HFFc6 (cell line): ENCODE measurements around the gene COG5. TPM values are rescaled to one million over a fixed set of nuclear protein-coding genes. Genes with fewer than 3 reads are reported as not detected.

Source experiments
- DNase-seq: peaks from one replicate; pipeline ENCODE4 v3.0.0-alpha.2; 2018
- H3K27ac Mint-ChIP-seq: 2 replicates; pipeline ENCODE4 v1.8.0; 2020; ENCODE audit warnings: mild to moderate bottlenecking, mixed read lengths
- H3K27me3 Mint-ChIP-seq: 2 replicates; pipeline ENCODE4 v1.8.0; 2021; ENCODE audit warnings: mild to moderate bottlenecking, moderate library complexity, mixed read lengths; ENCODE audit not compliant: insufficient read depth
- H3K36me3 Mint-ChIP-seq: 2 replicates; pipeline ENCODE4 v1.8.0; 2021; ENCODE audit warnings: low read depth, mixed read lengths
- H3K4me1 Mint-ChIP-seq: 2 replicates; pipeline ENCODE4 v1.8.0; 2020; ENCODE audit warnings: low read depth, mixed read lengths
- H3K4me3 Mint-ChIP-seq: 2 replicates; pipeline ENCODE4 v1.8.0; 2020; ENCODE audit warnings: mild to moderate bottlenecking, moderate library complexity, mixed read lengths
- H3K9me3 Mint-ChIP-seq: 2 replicates; pipeline ENCODE4 v1.8.0; 2020; ENCODE audit warnings: mild to moderate bottlenecking, mixed read lengths
- total RNA-seq, 6 experiments: library from RNA; stranded (reverse); fragmentation: NEBNext Ultra II Directional; extraction: Animal tissue kit (Norgen Biotek cat#: 25700); gene quantifications; 2 replicates in 1 of 6; 3 replicates in 5 of 6; pipeline ENCODE4 v1.2.3, GENCODE V29; 2021
- TF ChIP-seq, protein P1 (sequence below): fragments of 200-600 bp; sonication (generic); IDR thresholded peaks from 2 replicates; pipeline ENCODE4 v1.5.0; 2021; ENCODE audit warnings: antibody characterized with exemption, mild to moderate bottlenecking

The COG5 gene
- total RNA-seq, 6 experiments from 2014 or later = 25.6 to 34.8 (median 31.6) TPM

DNA sequence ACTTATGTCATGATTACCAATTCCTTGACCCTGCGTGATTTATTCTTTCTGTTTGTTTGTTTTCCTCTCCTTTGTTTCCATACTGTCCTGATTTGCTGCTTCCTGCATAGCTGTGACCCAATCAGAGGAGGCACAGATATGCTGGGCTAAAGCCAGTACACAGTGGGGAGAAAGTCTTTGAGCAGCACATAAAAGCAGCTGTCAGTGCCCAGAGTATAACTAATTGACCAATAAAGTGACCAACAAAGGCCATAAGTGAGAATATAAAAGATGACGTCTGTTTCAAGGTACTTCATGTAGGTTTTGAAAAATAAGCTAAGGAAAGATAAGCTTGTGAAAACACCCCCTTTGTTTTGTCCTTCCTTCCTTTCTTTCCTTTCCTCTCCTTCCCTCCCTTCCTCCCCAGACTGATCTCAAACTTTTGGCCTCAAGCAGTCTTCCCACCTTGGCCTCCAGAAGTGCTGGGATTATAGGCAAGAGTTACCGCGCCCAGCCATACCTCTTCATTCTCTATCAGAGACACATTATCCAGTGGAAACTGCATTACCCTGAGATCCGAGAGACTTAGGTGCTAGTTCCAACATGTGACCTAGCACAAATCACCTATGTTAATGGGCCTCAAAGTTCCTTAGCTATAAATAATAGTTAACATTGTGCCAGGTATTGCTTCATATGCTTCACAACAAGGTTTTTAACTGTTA lies 33.3 kb upstream of the COG5 start:
- peaks cover 39% of the 10 kb centered on the region for H3K36me3 Mint-ChIP-seq
- peaks cover 53% of the 10 kb centered on the region for H3K4me1 Mint-ChIP-seq
- H3K27me3 Mint-ChIP-seq = no peaks in the 10 kb centered on the region
- no peaks in the 10 kb centered on the region for H3K9me3 Mint-ChIP-seq
- TF ChIP-seq, protein P1, sequence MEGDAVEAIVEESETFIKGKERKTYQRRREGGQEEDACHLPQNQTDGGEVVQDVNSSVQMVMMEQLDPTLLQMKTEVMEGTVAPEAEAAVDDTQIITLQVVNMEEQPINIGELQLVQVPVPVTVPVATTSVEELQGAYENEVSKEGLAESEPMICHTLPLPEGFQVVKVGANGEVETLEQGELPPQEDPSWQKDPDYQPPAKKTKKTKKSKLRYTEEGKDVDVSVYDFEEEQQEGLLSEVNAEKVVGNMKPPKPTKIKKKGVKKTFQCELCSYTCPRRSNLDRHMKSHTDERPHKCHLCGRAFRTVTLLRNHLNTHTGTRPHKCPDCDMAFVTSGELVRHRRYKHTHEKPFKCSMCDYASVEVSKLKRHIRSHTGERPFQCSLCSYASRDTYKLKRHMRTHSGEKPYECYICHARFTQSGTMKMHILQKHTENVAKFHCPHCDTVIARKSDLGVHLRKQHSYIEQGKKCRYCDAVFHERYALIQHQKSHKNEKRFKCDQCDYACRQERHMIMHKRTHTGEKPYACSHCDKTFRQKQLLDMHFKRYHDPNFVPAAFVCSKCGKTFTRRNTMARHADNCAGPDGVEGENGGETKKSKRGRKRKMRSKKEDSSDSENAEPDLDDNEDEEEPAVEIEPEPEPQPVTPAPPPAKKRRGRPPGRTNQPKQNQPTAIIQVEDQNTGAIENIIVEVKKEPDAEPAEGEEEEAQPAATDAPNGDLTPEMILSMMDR = no peak
- no peak for DNase-seq
- no peak overlapping the region for H3K4me3 Mint-ChIP-seq
- peak overlapping the region; percentile 54 for H3K27ac Mint-ChIP-seq

GRCh38 chr7:107594961-107595737 lies 31.4 kb upstream of the COG5 start:
- Mint-ChIP-seq H3K27ac (peak overlapping the region; percentile 92), H3K9me3 (no peaks in the 10 kb centered on the region), H3K4me3 (peak overlapping the region; percentile 68)

GRCh38 chr7:107593025-107593410 lies 29.3 kb upstream of the COG5 start:
- no peaks in the 10 kb centered on the region for H3K27me3 Mint-ChIP-seq
- peaks cover 76% of the 10 kb centered on the region for H3K4me1 Mint-ChIP-seq
- H3K36me3 Mint-ChIP-seq = peaks cover 53% of the 10 kb centered on the region
- peak overlapping the region; percentile 79 for H3K27ac Mint-ChIP-seq
- TF ChIP-seq, protein P1 = no peak
- no peak for DNase-seq
- 0 out of 2 replicates have a peak overlapping the region, but pooled peaks have one; percentile 28 for H3K4me3 Mint-ChIP-seq
- no peaks in the 10 kb centered on the region for H3K9me3 Mint-ChIP-seq

More at GRCh38 chr7:107594961-107595737, 31.4 kb upstream of the COG5 start:
- peak; percentile 94 for DNase-seq
- TF ChIP-seq, protein P1 = no peak
- H3K36me3 Mint-ChIP-seq = peaks cover 42% of the 10 kb centered on the region
- H3K4me1 Mint-ChIP-seq = peaks cover 72% of the 10 kb centered on the region
- no peaks in the 10 kb centered on the region for H3K27me3 Mint-ChIP-seq

DNA sequence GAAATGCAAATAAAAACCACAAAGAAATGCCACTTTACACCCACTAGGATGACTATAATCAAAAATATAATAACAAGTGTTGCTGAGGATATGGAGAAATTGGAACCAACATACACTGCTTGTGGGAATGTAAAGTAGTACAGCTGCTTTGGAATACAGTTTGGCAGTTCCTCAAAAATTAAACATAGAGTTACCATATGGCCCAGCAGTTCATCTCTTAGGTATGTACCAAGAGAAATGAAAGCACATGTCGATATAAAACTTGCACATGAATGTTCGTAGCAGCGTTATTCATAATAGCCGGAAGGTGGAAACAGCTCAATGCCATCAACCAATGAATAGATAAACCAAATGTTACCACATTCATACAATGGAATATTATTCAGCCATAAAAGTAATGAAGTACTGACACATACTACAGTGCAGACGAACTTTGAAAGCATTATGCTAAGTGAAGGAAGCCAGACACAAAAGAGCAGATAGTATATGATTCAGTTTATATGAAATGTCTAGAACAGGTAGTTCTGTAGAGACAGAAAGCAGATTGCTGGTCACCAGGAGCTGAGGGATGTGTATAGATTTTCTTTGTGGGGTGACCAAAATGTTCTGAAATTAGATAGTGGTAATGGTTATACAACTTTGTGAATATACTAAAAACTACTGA lies 28.8 kb upstream of the COG5 start:
- Mint-ChIP-seq H3K36me3 (peaks cover 51% of the 10 kb centered on the region), H3K9me3 (no peaks in the 10 kb centered on the region), H3K27me3 (no peaks in the 10 kb centered on the region), H3K4me1 (peaks cover 76% of the 10 kb centered on the region), H3K4me3 (peak overlapping the region; percentile 67), H3K27ac (peak overlapping the region; percentile 79)
- peak; percentile 75 for DNase-seq
- TF ChIP-seq, protein P1 = peak; percentile 37

DNA sequence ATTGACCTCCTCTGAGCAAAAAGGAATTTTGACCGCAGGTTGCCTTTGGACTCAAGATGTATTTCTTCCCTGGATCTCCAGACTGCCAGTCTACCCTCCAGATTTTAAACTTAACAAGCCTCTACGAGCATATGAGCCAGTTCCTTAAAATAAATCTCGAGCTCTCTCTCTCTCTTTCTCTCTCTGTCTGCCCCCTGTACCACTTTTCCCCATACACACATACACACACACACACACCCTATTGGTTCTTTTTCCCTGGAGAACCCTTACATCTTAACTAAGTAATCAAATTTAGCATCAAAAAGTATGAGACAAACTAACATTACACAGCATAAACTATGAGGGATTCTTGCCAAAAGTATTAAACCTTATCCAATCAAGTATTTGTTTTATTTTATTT lies 27.7 kb upstream of the COG5 start:
- TF ChIP-seq, protein P1 = no peak
- peak overlapping the region; percentile 79 for H3K27ac Mint-ChIP-seq
- H3K4me1 Mint-ChIP-seq = peaks cover 66% of the 10 kb centered on the region
- H3K27me3 Mint-ChIP-seq = no peaks in the 10 kb centered on the region
- peaks cover 40% of the 10 kb centered on the region for H3K36me3 Mint-ChIP-seq
- no peaks in the 10 kb centered on the region for H3K9me3 Mint-ChIP-seq
- H3K4me3 Mint-ChIP-seq = peak overlapping the region; percentile 24; the same call in 1 of the 2 replicates
- DNase-seq = no peak
